ENCODE measurements around the gene SRL.

Gene SRL

GRCh38 chr16:4179763-4180260 is 62.1 kb downstream of the SRL start:
- Histone ChIP-seq H3K27ac (replicated peaks) (peak overlapping the region; percentile 59; the same call in 1 of the 2 replicates), H3K27me3 (ENCODE audit: insufficient read depth, poor library complexity, severe bottlenecking) (no peaks in the 10 kb centered on the region), H3K4me3 (replicated peaks; ENCODE audit: insufficient read depth, low read length) (no peak overlapping the region)
- DNase-seq (ENCODE audit: low read depth in 1 of 2, low spot score in 1 of 2), result no peak
- no peak for TF ChIP-seq REST (IDR thresholded peaks at IDR 0.05; ENCODE audit: insufficient replicate concordance, low read depth)
- no peak for TF ChIP-seq GABPA (IDR thresholded peaks at IDR 0.05; ENCODE audit: low read depth)
- no peak for TF ChIP-seq SPI1 (IDR thresholded peaks at IDR 0.05; ENCODE audit: borderline replicate concordance, low read depth)
- no peak for TF ChIP-seq CTCF (IDR thresholded peaks at IDR 0.05; ENCODE audit: insufficient read depth, low read length)
- TF ChIP-seq POLR2AphosphoS5 (IDR thresholded peaks at IDR 0.05; ENCODE audit: low read depth), result no peak

GRCh38 chr16:4179020-4179419 is 62.9 kb downstream of the SRL start:
- Histone ChIP-seq H3K27ac (replicated peaks) (peak overlapping the region; percentile 59), H3K4me3 (replicated peaks; ENCODE audit: insufficient read depth, low read length) (no peak overlapping the region), H3K27me3 (ENCODE audit: insufficient read depth, poor library complexity, severe bottlenecking) (no peaks in the 10 kb centered on the region)
- TF ChIP-seq CTCF (IDR thresholded peaks at IDR 0.05; ENCODE audit: insufficient read depth, low read length) (no peak), POLR2AphosphoS5 (IDR thresholded peaks at IDR 0.05; ENCODE audit: low read depth) (peak; percentile 38; the same call in 1 of the 2 replicates), REST (IDR thresholded peaks at IDR 0.05; ENCODE audit: insufficient replicate concordance, low read depth) (no peak), GABPA (IDR thresholded peaks at IDR 0.05; ENCODE audit: low read depth) (no peak)
- DNase-seq (ENCODE audit: low read depth in 1 of 2, low spot score in 1 of 2), result peak; percentile 81 to 94

- H3K27ac ChIP-seq (replicated peaks), result peak overlapping the region; percentile 59
- H3K27me3 ChIP-seq (ENCODE audit: insufficient read depth, poor library complexity, severe bottlenecking), result no peaks in the 10 kb centered on the region
- TF ChIP-seq REST (IDR thresholded peaks at IDR 0.05; ENCODE audit: insufficient replicate concordance, low read depth) (no peak), SPI1 (IDR thresholded peaks at IDR 0.05; ENCODE audit: borderline replicate concordance, low read depth) (no peak), POLR2AphosphoS5 (IDR thresholded peaks at IDR 0.05; ENCODE audit: low read depth) (no peak), CTCF (IDR thresholded peaks at IDR 0.05; ENCODE audit: insufficient read depth, low read length) (no peak)
- H3K4me3 ChIP-seq (replicated peaks; ENCODE audit: insufficient read depth, low read length), result no peak overlapping the region
- no peak for DNase-seq (ENCODE audit: low read depth in 1 of 2, low spot score in 1 of 2)
Observed at GRCh38 chr16:4178468-4179010, 63.3 kb downstream of the SRL start.
